Measurements from ENCODE around the gene DYNLT2.

- TF ChIP-seq CTCF (IDR thresholded peaks at IDR 0.05): no peak
- no peak for TF ChIP-seq POLR2AphosphoS5 (IDR thresholded peaks at IDR 0.05)
Measured at GRCh38 chr6:169701311-169701953, 49.9 kb downstream of the DYNLT2 start.
